Liver (tissue), 9 donors: ENCODE results near the gene NBPF11. TPM values are rescaled to one million over a fixed set of nuclear protein-coding genes. Genes with fewer than 3 reads are reported as not detected.
"Not testable (repeated sequence)": the region's sequence is repeated elsewhere in the genome, so short reads cannot be mapped to it uniquely, and the experiment has no call there.

ENCODE experiments used
- DNase-seq: peaks from one replicate; pipeline ENCODE4 v3.0.0-alpha.2; 2017; ENCODE audit warnings: low spot score
- H3K27ac ChIP-seq, 2 donors: one replicate each; pipeline ENCODE4 v1.7.0; 2013; ENCODE audit warnings: inconsistent platforms in 2 of 2, low read length in 2 of 2, control low read depth in 1 of 2, low read depth in 1 of 2, mild to moderate bottlenecking in 1 of 2
- H3K27me3 ChIP-seq, 4 donors: one replicate each; pipeline versions ENCODE4 v1.6.1 to v1.7.0; 2013; ENCODE audit warnings: low read length in 3 of 4, inconsistent platforms in 1 of 4, mild to moderate bottlenecking in 1 of 4, moderate library complexity in 1 of 4; ENCODE audit not compliant: control insufficient read depth in 4 of 4, insufficient read depth in 4 of 4
- H3K36me3 ChIP-seq, 4 donors: one replicate each; pipeline versions ENCODE4 v1.6.1 to v1.7.0; 2013; ENCODE audit warnings: low read length in 3 of 4, mild to moderate bottlenecking in 3 of 4, low read depth in 1 of 4, moderate library complexity in 1 of 4; ENCODE audit not compliant: control insufficient read depth in 4 of 4, insufficient read depth in 3 of 4
- H3K4me1 ChIP-seq, 4 donors: one replicate each; pipeline versions ENCODE4 v1.6.1 to v1.7.0; 2013; ENCODE audit warnings: low read length in 3 of 4, mild to moderate bottlenecking in 3 of 4, moderate library complexity in 1 of 4; ENCODE audit not compliant: control insufficient read depth in 4 of 4, insufficient read depth in 4 of 4
- H3K4me3 ChIP-seq, 3 donors: one replicate each; pipeline versions ENCODE4 v1.6.1 to v1.7.0; 2013; ENCODE audit warnings: low read length in 3 of 3, control low read depth in 1 of 3, low read depth in 1 of 3, mild to moderate bottlenecking in 1 of 3
- H3K9ac ChIP-seq, 2 donors: one replicate each; pipeline ENCODE4 v1.7.0; 2013; ENCODE audit warnings: low read length in 2 of 2, mild to moderate bottlenecking in 2 of 2, moderate library complexity in 2 of 2, control low read depth in 1 of 2, low read depth in 1 of 2
- H3K9me3 ChIP-seq, 4 donors: one replicate each; pipeline versions ENCODE4 v1.6.1 to v1.7.0; 2013; ENCODE audit warnings: low read length in 3 of 4; ENCODE audit not compliant: control insufficient read depth in 4 of 4
- HNF4A ChIP-seq, 2 donors: conservative IDR thresholded peaks; 2 replicates each; pipeline ENCODE4 v1.6.1; 2016; ENCODE audit warnings: antibody characterized with exemption in 2 of 2, mild to moderate bottlenecking in 2 of 2
- JUND ChIP-seq, 2 donors: IDR thresholded peaks; 2 replicates each; pipeline ENCODE4 v1.6.1; 2016; ENCODE audit warnings: antibody characterized with exemption in 2 of 2
- RAD21 ChIP-seq, 2 donors: IDR thresholded peaks; 2 replicates each; pipeline ENCODE4 v1.6.1; 2016; ENCODE audit warnings: antibody characterized with exemption in 2 of 2, mild to moderate bottlenecking in 2 of 2
- RXRA ChIP-seq, 2 donors: IDR thresholded peaks; 2 replicates each; pipeline ENCODE4 v1.6.1; 2017 to 2018; ENCODE audit warnings: antibody characterized with exemption in 2 of 2, mild to moderate bottlenecking in 1 of 2
- WGBS: extraction: QIAGEN DNeasy Blood & Tissue Kit; methylation state at CpG from one replicate; pipeline ENCODE4 v1.1.7; 2013; 5-methylcytosine and 5-hydroxymethylcytosine counted together
- polyA plus RNA-seq, 2 donors: library from polyadenylated mRNA; stranded (reverse) in 1 of 2; unstranded in 1 of 2; fragments of 200-250 nt in 1 of 2; fragments of >200 nt in 1 of 2; fragmentation: Nextera tagmentation in 1 of 2; extraction: Ambion mirVana in 1 of 2; gene quantifications; one replicate each; pipeline versions ENCODE4 v1.2.1 to v1.2.3, GENCODE V29; 2013 to 2015
- total RNA-seq, 2 donors: library from RNA; depleted of rRNA; stranded (reverse); fragments of >200 nt; gene quantifications; one replicate each; pipeline ENCODE4 v1.2.3, GENCODE V29; 2014
- donor health status: healthy.
- donor health status: healthy.
- donor health status: healthy.
- donor health status: healthy.
- donor health status: healthy.

NBPF11 gene
- total and polyA plus RNA-seq, 4 donors, result 2.4 to 12.3 (median 5.7) TPM

GRCh38 chr1:148143223-148143622 is 8.9 kb downstream of the NBPF11 start:
- not testable (repeated sequence) for H3K4me1 ChIP-seq

DNA sequence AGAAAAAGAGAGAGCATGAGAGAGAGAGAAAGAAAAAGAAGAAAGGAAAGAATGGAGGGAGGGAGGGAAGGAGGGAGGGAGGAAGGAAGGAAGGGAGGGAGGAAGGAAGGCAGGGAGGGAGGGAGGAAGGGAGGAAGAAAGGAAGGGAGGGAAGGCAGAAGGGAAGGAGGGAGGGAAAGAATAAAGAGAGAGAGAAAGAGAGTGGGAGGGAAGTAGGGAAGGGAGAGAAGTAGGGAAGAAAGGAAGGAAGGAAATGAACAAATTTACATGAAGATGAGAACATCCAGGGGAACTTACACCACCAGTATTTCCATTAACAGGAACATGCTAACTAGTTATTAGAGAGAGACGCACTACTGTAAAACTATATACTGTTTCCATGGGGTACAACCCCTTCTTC is 10.1 kb downstream of the NBPF11 start:
- not testable (repeated sequence) for H3K4me3 ChIP-seq, H3K9ac ChIP-seq, H3K27me3 ChIP-seq, H3K9me3 ChIP-seq, H3K36me3 ChIP-seq, DNase-seq, H3K4me1 ChIP-seq, H3K27ac ChIP-seq
- WGBS, result 90% methylated on average over 1 of the region's 1 CpG

More at GRCh38 chr1:148143223-148143622, 8.9 kb downstream of the NBPF11 start:
- H3K36me3 ChIP-seq, H3K9me3 ChIP-seq, DNase-seq, H3K27ac ChIP-seq, H3K4me3 ChIP-seq, H3K9ac ChIP-seq, H3K27me3 ChIP-seq: not testable (repeated sequence)
- peak in 1 of 2 donors; percentile 30 for TF ChIP-seq JUND (IDR thresholded peaks at IDR 0.05)
- TF ChIP-seq HNF4A (conservative IDR thresholded peaks at IDR 0.05), result peak in 1 of 2 donors; percentile 9
- TF ChIP-seq RXRA (IDR thresholded peaks at IDR 0.05), result peak in 1 of 2 donors; percentile 15
- WGBS, result 69% methylated on average over 6 of the region's 6 CpGs

GRCh38 chr1:148138606-148139005 is 13.5 kb downstream of the NBPF11 start:
- WGBS, result no CpG with 5 or more reads among the region's 2 CpGs
- not testable (repeated sequence) for H3K4me1 ChIP-seq, DNase-seq, H3K27me3 ChIP-seq, H3K4me3 ChIP-seq, H3K36me3 ChIP-seq, H3K9ac ChIP-seq, H3K27ac ChIP-seq, H3K9me3 ChIP-seq

DNA sequence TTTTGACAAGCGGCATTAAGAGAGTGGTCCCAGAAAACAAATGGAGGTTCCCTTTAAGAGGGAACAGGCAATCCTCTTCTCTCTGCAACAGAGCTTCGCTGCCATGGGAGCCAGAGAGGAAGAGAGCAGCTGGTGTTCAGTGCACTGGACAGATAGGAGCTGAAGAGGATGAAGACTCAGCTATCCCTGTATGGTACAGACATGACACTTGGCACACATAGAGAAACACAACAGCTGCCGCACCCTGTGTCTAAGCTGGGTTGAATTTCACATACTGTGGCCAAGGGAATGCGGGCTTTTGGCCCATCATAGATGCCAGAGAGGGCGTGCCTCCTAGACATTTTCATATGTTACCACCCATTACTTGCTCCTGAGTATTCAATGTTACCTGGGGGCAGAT is 29.7 kb downstream of the NBPF11 start:
- not testable (repeated sequence) for H3K9me3 ChIP-seq, H3K27me3 ChIP-seq, H3K4me1 ChIP-seq, DNase-seq, H3K4me3 ChIP-seq, H3K36me3 ChIP-seq, H3K9ac ChIP-seq, H3K27ac ChIP-seq
- 94% methylated on average over 5 of the region's 5 CpGs for WGBS

DNA sequence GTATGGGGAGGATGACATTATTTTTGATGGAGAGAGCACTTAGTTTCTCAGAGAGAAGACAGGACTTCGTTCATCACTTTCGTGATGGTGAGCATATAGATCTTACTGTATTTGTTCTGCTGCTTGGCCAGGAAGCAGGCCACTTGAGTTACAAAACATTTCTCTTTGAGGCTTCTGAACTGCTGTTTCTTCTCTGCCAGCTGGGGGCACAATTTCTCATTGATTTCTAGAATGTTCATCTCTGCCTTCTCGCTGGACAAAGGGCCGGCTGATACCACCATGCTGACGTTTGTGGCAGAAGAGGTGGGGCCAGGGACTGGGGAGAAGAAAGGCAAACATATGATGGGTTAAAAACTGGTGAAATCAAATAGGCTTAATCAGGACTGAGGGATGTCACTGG is 31.7 kb downstream of the NBPF11 start:
- not testable (repeated sequence) for H3K27me3 ChIP-seq, H3K9ac ChIP-seq, H3K9me3 ChIP-seq, H3K27ac ChIP-seq, H3K36me3 ChIP-seq, H3K4me1 ChIP-seq, DNase-seq, H3K4me3 ChIP-seq
- peak; percentile 51 to 60 for TF ChIP-seq RAD21 (IDR thresholded peaks at IDR 0.05)
- 21% methylated on average over 5 of the region's 5 CpGs for WGBS

GRCh38 chr1:148095732-148096131 is 56.3 kb downstream of the NBPF11 start:
- not testable (repeated sequence) for H3K9ac ChIP-seq
- 78% methylated on average over 2 of the region's 2 CpGs for WGBS

DNA sequence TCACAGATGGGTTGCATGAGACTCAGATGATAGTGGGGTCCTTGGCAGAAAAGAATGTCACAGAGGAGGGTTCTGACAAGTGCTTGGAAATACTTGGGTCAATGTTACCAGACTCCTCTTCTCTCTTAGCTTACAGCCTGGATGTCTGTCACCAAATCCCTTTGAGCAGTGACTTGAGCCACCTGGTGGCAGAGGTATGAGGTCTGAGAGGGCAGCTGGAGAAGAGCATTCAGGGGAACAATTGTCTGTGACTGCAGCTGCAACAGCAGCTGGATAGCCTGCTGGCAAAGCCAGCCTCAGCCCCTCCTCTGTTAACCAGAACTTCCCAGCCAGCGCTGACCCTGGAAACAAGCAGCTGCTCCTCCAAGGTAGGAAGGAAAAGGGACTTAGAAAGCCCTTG is 65.9 kb downstream of the NBPF11 start:
- not testable (repeated sequence) for H3K4me3 ChIP-seq, H3K4me1 ChIP-seq, H3K27me3 ChIP-seq, H3K9ac ChIP-seq, H3K27ac ChIP-seq, H3K36me3 ChIP-seq, DNase-seq, H3K9me3 ChIP-seq
- no CpG with 5 or more reads among the region's 1 CpG for WGBS

More at GRCh38 chr1:148095732-148096131, 56.3 kb downstream of the NBPF11 start:
- not testable (repeated sequence) for H3K4me3 ChIP-seq, H3K4me1 ChIP-seq, H3K36me3 ChIP-seq, H3K9me3 ChIP-seq, DNase-seq, H3K27ac ChIP-seq, H3K27me3 ChIP-seq

- not testable (repeated sequence) for DNase-seq, H3K9me3 ChIP-seq, H3K36me3 ChIP-seq, H3K27ac ChIP-seq, H3K27me3 ChIP-seq, H3K4me3 ChIP-seq, H3K9ac ChIP-seq, H3K4me1 ChIP-seq
- no CpG with 5 or more reads among the region's 1 CpG for WGBS
Measured at GRCh38 chr1:148081205-148081604, 70.9 kb downstream of the NBPF11 start.
